ENCODE data around the gene ZDHHC19.

- TF ChIP-seq PRDM1 (tag by site-specific recombination; IDR thresholded peaks at IDR 0.05) (no peak), PBX3 (CRISPR knock-in tag; IDR thresholded peaks at IDR 0.05) (no peak), ZSCAN30 (tag by site-specific recombination; IDR thresholded peaks at IDR 0.05) (no peak), ZNF10 (tag by site-specific recombination; IDR thresholded peaks at IDR 0.05) (no peak)
- TF ChIP-seq, protein P1, sequence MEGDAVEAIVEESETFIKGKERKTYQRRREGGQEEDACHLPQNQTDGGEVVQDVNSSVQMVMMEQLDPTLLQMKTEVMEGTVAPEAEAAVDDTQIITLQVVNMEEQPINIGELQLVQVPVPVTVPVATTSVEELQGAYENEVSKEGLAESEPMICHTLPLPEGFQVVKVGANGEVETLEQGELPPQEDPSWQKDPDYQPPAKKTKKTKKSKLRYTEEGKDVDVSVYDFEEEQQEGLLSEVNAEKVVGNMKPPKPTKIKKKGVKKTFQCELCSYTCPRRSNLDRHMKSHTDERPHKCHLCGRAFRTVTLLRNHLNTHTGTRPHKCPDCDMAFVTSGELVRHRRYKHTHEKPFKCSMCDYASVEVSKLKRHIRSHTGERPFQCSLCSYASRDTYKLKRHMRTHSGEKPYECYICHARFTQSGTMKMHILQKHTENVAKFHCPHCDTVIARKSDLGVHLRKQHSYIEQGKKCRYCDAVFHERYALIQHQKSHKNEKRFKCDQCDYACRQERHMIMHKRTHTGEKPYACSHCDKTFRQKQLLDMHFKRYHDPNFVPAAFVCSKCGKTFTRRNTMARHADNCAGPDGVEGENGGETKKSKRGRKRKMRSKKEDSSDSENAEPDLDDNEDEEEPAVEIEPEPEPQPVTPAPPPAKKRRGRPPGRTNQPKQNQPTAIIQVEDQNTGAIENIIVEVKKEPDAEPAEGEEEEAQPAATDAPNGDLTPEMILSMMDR (tag by site-specific recombination; IDR thresholded peaks at IDR 0.05), result no peak
Measured at GRCh38 chr3:196169836-196170240, 41.4 kb downstream of the ZDHHC19 start.

All from HEK293 (cell line).